ENCODE data around the gene HFE. TPM values are rescaled to one million over a fixed set of nuclear protein-coding genes. Genes with fewer than 3 reads are reported as not detected.

HFE gene
- polyA plus RNA-seq, 2 of the 4 experiments (the other 2 are of a cell fraction), result 19.9 to 31.7 TPM

- TF ChIP-seq ATOH8 (CRISPR knock-in tag; IDR thresholded peaks at IDR 0.05; ENCODE audit: low read depth), result 0 out of 2 replicates have a peak, but pooled peaks have one; percentile 51
- no peak for TF ChIP-seq ZFP36 (IDR thresholded peaks at IDR 0.05; ENCODE audit: borderline replicate concordance, partially characterized antibody)
These were observed 45.3 kb upstream of the HFE start (continued) for GRCh38 chr6:26041946-26042345.

GRCh38 chr6:26043384-26044139, 43.7 kb upstream of the HFE start:
- H3K9me3 ChIP-seq, result no peaks in the 10 kb centered on the region
- H3K27ac ChIP-seq, result peak overlapping the region; percentile 81 to 90
- DNase-seq (ENCODE audit: low read depth in 1 of 2, low spot score in 1 of 2) (peak; percentile 36 to 91), ATAC-seq (peak; percentile 80 to 82), FAIRE-seq (no peak)
- H3K4me3 ChIP-seq, result peak overlapping the region; percentile 34
- H3K4me1 ChIP-seq, result 0 out of 3 replicates have a peak, but pooled peaks cover 8% of the 10 kb centered on the region
- WGBS (ENCODE audit: missing lambda C conversion rate), result 54% methylated on average over 28 of the region's 32 CpGs
- ChIA-PET CTCF (interaction anchor here (1.1 to 2.7 kb wide), 3 partner anchors 12 to 53 kb away, joined by 3 to 24 read pairs (median 9); a partner anchor contains a TSS), POLR2A (interaction anchor here (0.7 to 9.2 kb wide), 11 partner anchors 12 to 1849 kb away, joined by 3 to 238 read pairs (median 4); a partner anchor contains a TSS)
- H3K4me2 ChIP-seq, result peak overlapping the region; percentile 75
- TF ChIP-seq GATA3 (IDR thresholded peaks at IDR 0.05; ENCODE audit: borderline replicate concordance), result peak; percentile 29; the same call in 1 of the 2 replicates
- no peak for TF ChIP-seq TFCP2L1 (CRISPR knock-in tag; IDR thresholded peaks at IDR 0.05)
- no peak for TF ChIP-seq ZSCAN20 (CRISPR knock-in tag; IDR thresholded peaks at IDR 0.05)
- TF ChIP-seq FOSL2 (IDR thresholded peaks at IDR 0.05), result no peak
- TF ChIP-seq FOSL2 (CRISPR knock-in tag; IDR thresholded peaks at IDR 0.05), result no peak
- no peak for TF ChIP-seq ELK1 (IDR thresholded peaks at IDR 0.05; ENCODE audit: low read depth, low read length)
- TF ChIP-seq KDM1A (IDR thresholded peaks at IDR 0.05; ENCODE audit: low read depth), result no peak
- peak in 1 of 2 experiments; percentile 8; a peak in 2 of 5 replicates for TF ChIP-seq JUN (IDR thresholded peaks at IDR 0.05)
- TF ChIP-seq MAZ (IDR thresholded peaks at IDR 0.05; ENCODE audit: borderline replicate concordance, low read depth, low read length), result no peak
- TF ChIP-seq ATOH8 (CRISPR knock-in tag; IDR thresholded peaks at IDR 0.05; ENCODE audit: low read depth), result no peak

GRCh38 chr6:26044140-26045064, 42.8 kb upstream of the HFE start:
- Histone ChIP-seq H3K27ac (peak overlapping the region; percentile 81 to 89), H3K4me2 (peak overlapping the region; percentile 75), H3K4me3 (peak overlapping the region; percentile 34), H3K4me1 (0 out of 3 replicates have a peak, but pooled peaks cover 11% of the 10 kb centered on the region), H3K9me3 (no peaks in the 10 kb centered on the region)
- no peak for FAIRE-seq
- peak in 1 of 2 experiments; percentile 57 for DNase-seq (ENCODE audit: low read depth in 1 of 2, low spot score in 1 of 2)
- 59% methylated on average over 38 of the region's 40 CpGs for WGBS (ENCODE audit: missing lambda C conversion rate)
- ChIA-PET POLR2A (interaction anchor here (0.7 to 9.2 kb wide), 19 partner anchors 10 to 1849 kb away, joined by 3 to 238 read pairs (median 5); partner anchors contain the start of gene HFE), CTCF (interaction anchor here (1.4 to 2.7 kb wide), 2 partner anchors 18 to 52 kb away, joined by 9 to 24 read pairs; a partner anchor contains a TSS)
- TF ChIP-seq CEBPB (IDR thresholded peaks at IDR 0.05), result no peak
- peak; percentile 7; the same call in 1 of the 2 replicates for TF ChIP-seq POLR2A (IDR thresholded peaks at IDR 0.05; ENCODE audit: low read length)
- ATAC-seq, result peak; percentile 30 to 58; a peak in 5 of 6 replicates

Measured in A549 (cell line).